ENCODE results near the gene ITGA2.

Gene ITGA2

GRCh38 chr5:53038196-53038847 is 49.2 kb downstream of the ITGA2 start:
- TF ChIP-seq EGR1 (IDR thresholded peaks at IDR 0.05): no peak

DNA sequence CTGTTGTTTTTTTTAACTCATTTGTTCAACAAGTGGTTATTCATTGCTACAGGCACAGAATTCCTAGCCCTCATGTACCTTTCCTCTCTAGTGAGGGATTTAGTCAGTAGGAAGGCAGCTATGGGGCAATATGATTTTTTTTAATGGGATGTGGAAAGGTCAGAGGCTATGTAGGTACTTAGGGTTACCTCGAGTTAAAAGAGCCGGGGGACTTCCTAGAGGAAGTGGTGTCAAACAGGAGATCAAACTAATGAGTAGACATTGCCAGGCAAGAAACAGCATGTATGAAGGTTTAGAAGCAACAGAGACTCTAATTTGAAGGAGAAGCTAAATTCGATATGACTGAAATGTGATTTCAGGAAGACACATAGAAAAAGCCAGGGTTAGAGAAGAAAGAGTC is 50.7 kb downstream of the ITGA2 start:
- no peak for TF ChIP-seq RAD21 (IDR thresholded peaks at IDR 0.05; ENCODE audit: low read depth)
- no peak for TF ChIP-seq EGR1 (IDR thresholded peaks at IDR 0.05)
- TF ChIP-seq TCF12 (IDR thresholded peaks at IDR 0.05; ENCODE audit: low read depth): no peak
- no peak for TF ChIP-seq FOXM1 (IDR thresholded peaks at IDR 0.05; ENCODE audit: borderline replicate concordance, low read depth)
- TF ChIP-seq, protein P1, sequence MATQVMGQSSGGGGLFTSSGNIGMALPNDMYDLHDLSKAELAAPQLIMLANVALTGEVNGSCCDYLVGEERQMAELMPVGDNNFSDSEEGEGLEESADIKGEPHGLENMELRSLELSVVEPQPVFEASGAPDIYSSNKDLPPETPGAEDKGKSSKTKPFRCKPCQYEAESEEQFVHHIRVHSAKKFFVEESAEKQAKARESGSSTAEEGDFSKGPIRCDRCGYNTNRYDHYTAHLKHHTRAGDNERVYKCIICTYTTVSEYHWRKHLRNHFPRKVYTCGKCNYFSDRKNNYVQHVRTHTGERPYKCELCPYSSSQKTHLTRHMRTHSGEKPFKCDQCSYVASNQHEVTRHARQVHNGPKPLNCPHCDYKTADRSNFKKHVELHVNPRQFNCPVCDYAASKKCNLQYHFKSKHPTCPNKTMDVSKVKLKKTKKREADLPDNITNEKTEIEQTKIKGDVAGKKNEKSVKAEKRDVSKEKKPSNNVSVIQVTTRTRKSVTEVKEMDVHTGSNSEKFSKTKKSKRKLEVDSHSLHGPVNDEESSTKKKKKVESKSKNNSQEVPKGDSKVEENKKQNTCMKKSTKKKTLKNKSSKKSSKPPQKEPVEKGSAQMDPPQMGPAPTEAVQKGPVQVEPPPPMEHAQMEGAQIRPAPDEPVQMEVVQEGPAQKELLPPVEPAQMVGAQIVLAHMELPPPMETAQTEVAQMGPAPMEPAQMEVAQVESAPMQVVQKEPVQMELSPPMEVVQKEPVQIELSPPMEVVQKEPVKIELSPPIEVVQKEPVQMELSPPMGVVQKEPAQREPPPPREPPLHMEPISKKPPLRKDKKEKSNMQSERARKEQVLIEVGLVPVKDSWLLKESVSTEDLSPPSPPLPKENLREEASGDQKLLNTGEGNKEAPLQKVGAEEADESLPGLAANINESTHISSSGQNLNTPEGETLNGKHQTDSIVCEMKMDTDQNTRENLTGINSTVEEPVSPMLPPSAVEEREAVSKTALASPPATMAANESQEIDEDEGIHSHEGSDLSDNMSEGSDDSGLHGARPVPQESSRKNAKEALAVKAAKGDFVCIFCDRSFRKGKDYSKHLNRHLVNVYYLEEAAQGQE (IDR thresholded peaks at IDR 0.05; ENCODE audit: low read depth): no peak
- TF ChIP-seq MAX (IDR thresholded peaks at IDR 0.05): no peak
- TF ChIP-seq CREB1 (IDR thresholded peaks at IDR 0.05; ENCODE audit: low read depth): no peak
- TF ChIP-seq CEBPB (IDR thresholded peaks at IDR 0.05): no peak

DNA sequence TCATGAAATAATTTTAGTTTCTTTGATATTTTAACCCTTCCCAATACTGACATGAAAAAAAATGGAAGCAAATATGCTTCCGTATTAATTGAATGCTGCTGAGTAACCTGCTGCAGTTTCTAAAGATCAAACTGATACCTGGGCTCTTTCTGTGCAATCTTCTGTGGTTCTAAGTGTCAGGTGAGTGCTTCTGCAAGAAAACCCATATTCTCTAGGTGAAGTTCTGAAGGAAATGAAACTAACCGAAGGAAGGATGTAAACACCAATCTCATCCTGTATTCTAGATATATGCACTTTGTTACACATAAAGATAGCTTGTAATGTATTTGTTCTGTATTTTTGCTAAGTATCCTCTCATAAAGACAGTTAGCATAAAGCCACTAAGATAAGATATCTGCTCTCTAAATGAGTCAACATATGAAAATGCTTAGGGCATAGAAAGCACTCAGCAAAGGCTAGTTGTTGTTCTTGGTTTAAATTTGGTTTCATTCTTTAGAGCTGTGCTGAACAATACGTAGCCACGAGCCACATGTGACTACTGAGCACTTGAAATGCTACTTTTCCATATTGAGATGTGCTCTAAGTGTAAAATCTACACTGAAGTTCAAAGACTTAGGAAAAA is 52.0 kb downstream of the ITGA2 start:
- TF ChIP-seq TEAD4 (IDR thresholded peaks at IDR 0.05) (no peak), CEBPB (IDR thresholded peaks at IDR 0.05) (no peak), CREB1 (IDR thresholded peaks at IDR 0.05; ENCODE audit: low read depth) (no peak), MAX (IDR thresholded peaks at IDR 0.05) (no peak), TAF1 (IDR thresholded peaks at IDR 0.05; ENCODE audit: low read depth) (no peak), EGR1 (IDR thresholded peaks at IDR 0.05) (no peak), NFIC (IDR thresholded peaks at IDR 0.05) (no peak), YY1 (IDR thresholded peaks at IDR 0.05; ENCODE audit: low read depth) (no peak), USF1 (IDR thresholded peaks at IDR 0.05) (no peak), FOXM1 (IDR thresholded peaks at IDR 0.05; ENCODE audit: borderline replicate concordance, low read depth) (no peak), RAD21 (IDR thresholded peaks at IDR 0.05; ENCODE audit: low read depth) (no peak), ZBTB7A (IDR thresholded peaks at IDR 0.05; ENCODE audit: low read depth) (no peak)
- TF ChIP-seq, protein P1 (IDR thresholded peaks at IDR 0.05; ENCODE audit: low read depth): no peak

GRCh38 chr5:53041740-53042139 is 52.6 kb downstream of the ITGA2 start:
- TF ChIP-seq, protein P1 (IDR thresholded peaks at IDR 0.05; ENCODE audit: low read depth): no peak
- TF ChIP-seq TAF1 (IDR thresholded peaks at IDR 0.05; ENCODE audit: low read depth) (no peak), ZBTB7A (IDR thresholded peaks at IDR 0.05; ENCODE audit: low read depth) (no peak), YY1 (IDR thresholded peaks at IDR 0.05; ENCODE audit: low read depth) (no peak)

DNA sequence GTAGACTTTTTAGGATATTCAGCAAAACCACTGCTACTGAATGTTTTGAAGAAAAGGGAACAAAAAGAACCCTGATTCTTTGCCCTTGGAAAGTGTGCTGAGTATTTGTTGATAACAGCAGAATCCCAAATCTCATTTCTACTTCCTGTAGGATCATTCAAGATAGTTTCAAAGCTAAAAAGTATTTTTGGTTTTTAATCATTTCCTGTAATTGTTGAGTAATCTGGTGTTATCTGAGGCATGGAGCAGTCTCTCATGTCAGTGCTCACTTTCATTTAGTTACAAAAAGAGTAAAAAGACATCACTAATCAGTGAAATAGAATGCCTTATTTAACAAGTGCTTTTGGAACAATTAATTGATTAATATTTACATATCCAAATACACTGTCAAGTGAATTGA is 56.1 kb downstream of the ITGA2 start:
- TF ChIP-seq ZBTB7A (IDR thresholded peaks at IDR 0.05; ENCODE audit: low read depth) (no peak), RAD21 (IDR thresholded peaks at IDR 0.05; ENCODE audit: low read depth) (no peak)

- no peak for TF ChIP-seq NFIC (IDR thresholded peaks at IDR 0.05)
- no peak for TF ChIP-seq MAX (IDR thresholded peaks at IDR 0.05)
- TF ChIP-seq YY1 (IDR thresholded peaks at IDR 0.05; ENCODE audit: low read depth): no peak
- TF ChIP-seq CEBPB (IDR thresholded peaks at IDR 0.05): no peak
These were observed 59.1 kb downstream of the ITGA2 start for GRCh38 chr5:53048248-53048647.
